HUDEP-2 (cell line): ENCODE data around the gene SMARCE1.

Source experiments
- DNase-seq, 76 experiments: peaks; one replicate each; lab custom pipeline; 2025; ENCODE audit not compliant: unreplicated experiment in 76 of 76; lab: John Stamatoyannopoulos, UW

SMARCE1 gene

GRCh38 chr17:40646791-40647623 is 611 bp downstream of the SMARCE1 start:
- peak in 42 of 76 experiments; percentile 3 to 89 (median 38) for DNase-seq

GRCh38 chr17:40645943-40646342 is 1.7 kb downstream of the SMARCE1 start:
- no peak for DNase-seq

- DNase-seq = no peak
Measured at GRCh38 chr17:40645291-40645690, 2.3 kb downstream of the SMARCE1 start.

GRCh38 chr17:40637931-40638330 is 9.7 kb downstream of the SMARCE1 start:
- no peak for DNase-seq

GRCh38 chr17:40633871-40634270 is 13.7 kb downstream of the SMARCE1 start:
- no peak for DNase-seq

GRCh38 chr17:40632216-40632615 is 15.4 kb downstream of the SMARCE1 start:
- DNase-seq = no peak

GRCh38 chr17:40629842-40630241 is 17.8 kb downstream of the SMARCE1 start:
- no peak for DNase-seq

- DNase-seq = no peak
Measured at GRCh38 chr17:40625311-40625710, 22.3 kb downstream of the SMARCE1 start.

GRCh38 chr17:40623419-40624210 is 24.0 kb downstream of the SMARCE1 start:
- DNase-seq = no peak

GRCh38 chr17:40622509-40622928 is 25.1 kb downstream of the SMARCE1 start:
- no peak for DNase-seq

GRCh38 chr17:40621578-40621977 is 26.0 kb downstream of the SMARCE1 start:
- DNase-seq = no peak

GRCh38 chr17:40621019-40621418 is 26.6 kb downstream of the SMARCE1 start:
- no peak for DNase-seq

- no peak for DNase-seq
Measured at GRCh38 chr17:40618754-40619625, 28.6 kb downstream of the SMARCE1 start.

GRCh38 chr17:40617678-40618240 is 29.9 kb downstream of the SMARCE1 start:
- DNase-seq = no peak

GRCh38 chr17:40616592-40616991 is 31.0 kb downstream of the SMARCE1 start:
- no peak for DNase-seq

GRCh38 chr17:40615841-40616476 is 31.7 kb downstream of the SMARCE1 start:
- DNase-seq = no peak

- DNase-seq = peak in 8 of 76 experiments; percentile 2 to 27 (median 9)
Measured at GRCh38 chr17:40615068-40615840, 32.4 kb downstream of the SMARCE1 start.

GRCh38 chr17:40614431-40615067 is 33.1 kb downstream of the SMARCE1 start:
- no peak for DNase-seq
